Mononuclear cell (primary cell): ENCODE results near the gene FBXL2. TPM values are rescaled to one million over a fixed set of nuclear protein-coding genes. Genes with fewer than 3 reads are reported as not detected.

Experiments used
- H3K27me3 ChIP-seq: 2 replicates; pipeline ENCODE4 v1.6.0; 2011; ENCODE audit warnings: low read length, control low read depth; ENCODE audit not compliant: insufficient read depth
- H3K4me1 ChIP-seq: 2 replicates; pipeline ENCODE4 v1.5.1; 2011; ENCODE audit warnings: mild to moderate bottlenecking, low read length, control low read depth; ENCODE audit not compliant: insufficient read depth
- H3K4me3 ChIP-seq: 2 replicates; pipeline ENCODE4 v1.5.1; 2011; ENCODE audit warnings: mild to moderate bottlenecking, low read length, moderate library complexity
- H3K9me3 ChIP-seq: 2 replicates; pipeline ENCODE4 v1.5.1; 2011; ENCODE audit warnings: low read depth, mild to moderate bottlenecking, control low read depth, low read length
- total RNA-seq: library from RNA; depleted of rRNA; stranded (reverse); fragments of >200 nt; gene quantifications from one replicate; pipeline ENCODE4 v1.2.3, GENCODE V29; 2012

FBXL2 gene
- total RNA-seq, result 0.10 TPM

GRCh38 chr3:33277193-33277882 lies at the start of gene FBXL2:
TSS of gene FBXL2 (plus strand) at chr3:33277442. CDS start at chr3:33277513, 71 bp downstream.
- peaks cover 27% of the 10 kb centered on the region for H3K27me3 ChIP-seq
- H3K9me3 ChIP-seq, result no peaks in the 10 kb centered on the region
- peak within 1 kb of the TSS; percentile 20 for H3K4me3 ChIP-seq
- H3K4me1 ChIP-seq, result peaks cover 11% of the 10 kb centered on the region

GRCh38 chr3:33229066-33229465 lies 48.2 kb upstream of the FBXL2 start:
- Histone ChIP-seq H3K4me1 (no peaks in the 10 kb centered on the region), H3K9me3 (no peaks in the 10 kb centered on the region), H3K4me3 (no peak overlapping the region)

GRCh38 chr3:33229947-33230346 lies 47.3 kb upstream of the FBXL2 start:
- Histone ChIP-seq H3K4me3 (no peak overlapping the region), H3K9me3 (no peaks in the 10 kb centered on the region), H3K27me3 (no peaks in the 10 kb centered on the region), H3K4me1 (no peaks in the 10 kb centered on the region)

More at GRCh38 chr3:33229066-33229465, 48.2 kb upstream of the FBXL2 start:
- no peaks in the 10 kb centered on the region for H3K27me3 ChIP-seq

GRCh38 chr3:33231756-33232465 lies 45.3 kb upstream of the FBXL2 start:
- Histone ChIP-seq H3K27me3 (no peaks in the 10 kb centered on the region), H3K4me3 (no peak overlapping the region)

GRCh38 chr3:33233884-33234283 lies 43.4 kb upstream of the FBXL2 start:
- H3K9me3 ChIP-seq, result no peaks in the 10 kb centered on the region

More at GRCh38 chr3:33231756-33232465, 45.3 kb upstream of the FBXL2 start:
- no peaks in the 10 kb centered on the region for H3K4me1 ChIP-seq
- no peaks in the 10 kb centered on the region for H3K9me3 ChIP-seq

GRCh38 chr3:33236005-33236404 lies 41.2 kb upstream of the FBXL2 start:
- Histone ChIP-seq H3K9me3 (no peaks in the 10 kb centered on the region), H3K4me3 (no peak overlapping the region), H3K4me1 (no peaks in the 10 kb centered on the region), H3K27me3 (peaks cover 9% of the 10 kb centered on the region)

More at GRCh38 chr3:33233884-33234283, 43.4 kb upstream of the FBXL2 start:
- H3K4me1 ChIP-seq, result no peaks in the 10 kb centered on the region
- H3K27me3 ChIP-seq, result peaks cover 4% of the 10 kb centered on the region
- H3K4me3 ChIP-seq, result no peak overlapping the region

GRCh38 chr3:33237439-33237838 lies 39.8 kb upstream of the FBXL2 start:
- H3K27me3 ChIP-seq, result peaks cover 9% of the 10 kb centered on the region
- H3K4me3 ChIP-seq, result no peak overlapping the region
- H3K4me1 ChIP-seq, result no peaks in the 10 kb centered on the region
- no peaks in the 10 kb centered on the region for H3K9me3 ChIP-seq

GRCh38 chr3:33238923-33239322 lies 38.3 kb upstream of the FBXL2 start:
- Histone ChIP-seq H3K9me3 (no peaks in the 10 kb centered on the region), H3K4me3 (no peak overlapping the region), H3K4me1 (no peaks in the 10 kb centered on the region), H3K27me3 (peaks cover 9% of the 10 kb centered on the region)

GRCh38 chr3:33240261-33240660 lies 37.0 kb upstream of the FBXL2 start:
- Histone ChIP-seq H3K27me3 (peaks cover 9% of the 10 kb centered on the region), H3K9me3 (no peaks in the 10 kb centered on the region), H3K4me1 (no peaks in the 10 kb centered on the region), H3K4me3 (no peak overlapping the region)

- Histone ChIP-seq H3K4me1 (no peaks in the 10 kb centered on the region), H3K27me3 (no peaks in the 10 kb centered on the region), H3K9me3 (no peaks in the 10 kb centered on the region), H3K4me3 (no peak overlapping the region)
These were observed 30.5 kb upstream of the FBXL2 start for GRCh38 chr3:33246786-33247185.

- H3K4me1 ChIP-seq, result no peaks in the 10 kb centered on the region
- H3K27me3 ChIP-seq, result no peaks in the 10 kb centered on the region
These were observed 26.5 kb upstream of the FBXL2 start for GRCh38 chr3:33250712-33251111.

GRCh38 chr3:33256249-33256648 lies 21.0 kb upstream of the FBXL2 start:
- Histone ChIP-seq H3K27me3 (no peaks in the 10 kb centered on the region), H3K4me3 (no peak overlapping the region), H3K9me3 (no peaks in the 10 kb centered on the region), H3K4me1 (no peaks in the 10 kb centered on the region)

More at GRCh38 chr3:33250712-33251111, 26.5 kb upstream of the FBXL2 start:
- H3K4me3 ChIP-seq, result no peak overlapping the region
- no peaks in the 10 kb centered on the region for H3K9me3 ChIP-seq

GRCh38 chr3:33260104-33260503 lies 17.1 kb upstream of the FBXL2 start:
- no peaks in the 10 kb centered on the region for H3K27me3 ChIP-seq
- H3K9me3 ChIP-seq, result no peaks in the 10 kb centered on the region
- no peak overlapping the region for H3K4me3 ChIP-seq
- H3K4me1 ChIP-seq, result no peaks in the 10 kb centered on the region

GRCh38 chr3:33269385-33269784 lies 7.9 kb upstream of the FBXL2 start:
- Histone ChIP-seq H3K9me3 (no peaks in the 10 kb centered on the region), H3K4me3 (no peak overlapping the region), H3K27me3 (no peaks in the 10 kb centered on the region), H3K4me1 (no peaks in the 10 kb centered on the region)

- Histone ChIP-seq H3K4me1 (no peaks in the 10 kb centered on the region), H3K9me3 (no peaks in the 10 kb centered on the region), H3K4me3 (no peak overlapping the region), H3K27me3 (no peaks in the 10 kb centered on the region)
These were observed 5.9 kb upstream of the FBXL2 start for GRCh38 chr3:33271324-33271723.
